A549 (cell line): ENCODE measurements around the gene SYT1.

Source experiments
- BHLHE40 ChIP-seq: IDR thresholded peaks from 2 replicates; pipeline ENCODE4 v1.6.1; 2012; ENCODE audit warnings: low read depth, low read length, inconsistent platforms
- CHD2 ChIP-seq: fragments of 150-350 bp; IDR thresholded peaks from 2 replicates; pipeline ENCODE4 v1.6.1; 2014; ENCODE audit warnings: low read length; ENCODE audit not compliant: partially characterized antibody
- KDM1A ChIP-seq: fragments of 200-600 bp; sonication (generic); IDR thresholded peaks from 2 replicates; pipeline ENCODE4 v1.6.1; 2016; ENCODE audit warnings: low read depth, mild to moderate bottlenecking
- PHF8 ChIP-seq: fragments of 200-600 bp; sonication (generic); IDR thresholded peaks from 2 replicates; pipeline ENCODE4 v1.6.1; 2016; ENCODE audit warnings: low read depth, mild to moderate bottlenecking, antibody characterized with exemption, moderate library complexity, borderline replicate concordance
- POLR2A ChIP-seq: IDR thresholded peaks from 2 replicates; pipeline ENCODE4 v1.6.1; 2012; ENCODE audit warnings: mild to moderate bottlenecking, low read length
- REST ChIP-seq: fragments of 200-600 bp; sonication (generic); IDR thresholded peaks from 2 replicates; pipeline ENCODE4 v1.6.1; 2016; ENCODE audit warnings: antibody characterized with exemption, mild to moderate bottlenecking, moderate library complexity
- TF ChIP-seq, protein P1 (sequence below): fragments of >200 bp; sonication (Bioruptor Twin); formaldehyde crosslinking; IDR thresholded peaks from 3 replicates; pipeline ENCODE4 v1.5.1; 2016

GRCh38 chr12:79233341-79233781 is 368.8 kb downstream of the SYT1 start:
- TF ChIP-seq PHF8 = no peak
- TF ChIP-seq, protein P1, sequence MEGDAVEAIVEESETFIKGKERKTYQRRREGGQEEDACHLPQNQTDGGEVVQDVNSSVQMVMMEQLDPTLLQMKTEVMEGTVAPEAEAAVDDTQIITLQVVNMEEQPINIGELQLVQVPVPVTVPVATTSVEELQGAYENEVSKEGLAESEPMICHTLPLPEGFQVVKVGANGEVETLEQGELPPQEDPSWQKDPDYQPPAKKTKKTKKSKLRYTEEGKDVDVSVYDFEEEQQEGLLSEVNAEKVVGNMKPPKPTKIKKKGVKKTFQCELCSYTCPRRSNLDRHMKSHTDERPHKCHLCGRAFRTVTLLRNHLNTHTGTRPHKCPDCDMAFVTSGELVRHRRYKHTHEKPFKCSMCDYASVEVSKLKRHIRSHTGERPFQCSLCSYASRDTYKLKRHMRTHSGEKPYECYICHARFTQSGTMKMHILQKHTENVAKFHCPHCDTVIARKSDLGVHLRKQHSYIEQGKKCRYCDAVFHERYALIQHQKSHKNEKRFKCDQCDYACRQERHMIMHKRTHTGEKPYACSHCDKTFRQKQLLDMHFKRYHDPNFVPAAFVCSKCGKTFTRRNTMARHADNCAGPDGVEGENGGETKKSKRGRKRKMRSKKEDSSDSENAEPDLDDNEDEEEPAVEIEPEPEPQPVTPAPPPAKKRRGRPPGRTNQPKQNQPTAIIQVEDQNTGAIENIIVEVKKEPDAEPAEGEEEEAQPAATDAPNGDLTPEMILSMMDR = no peak
- no peak for TF ChIP-seq KDM1A
- TF ChIP-seq CHD2 = no peak
- no peak for TF ChIP-seq POLR2A
- TF ChIP-seq REST = no peak
- TF ChIP-seq BHLHE40 = no peak
